HG03378 (cell line): ENCODE results near the gene EFTUD2.
"Not testable (repeated sequence)": the region's sequence is repeated elsewhere in the genome, so short reads cannot be mapped to it uniquely, and the experiment has no call there.

Source experiments
- ATAC-seq: cut with Tn5 transposase; IDR thresholded peaks from one replicate; pipeline ENCODE4 v1.9.1; 2021; ENCODE audit warnings: mild to moderate bottlenecking, moderate library complexity; ENCODE audit not compliant: unreplicated experiment

EFTUD2 gene

DNA sequence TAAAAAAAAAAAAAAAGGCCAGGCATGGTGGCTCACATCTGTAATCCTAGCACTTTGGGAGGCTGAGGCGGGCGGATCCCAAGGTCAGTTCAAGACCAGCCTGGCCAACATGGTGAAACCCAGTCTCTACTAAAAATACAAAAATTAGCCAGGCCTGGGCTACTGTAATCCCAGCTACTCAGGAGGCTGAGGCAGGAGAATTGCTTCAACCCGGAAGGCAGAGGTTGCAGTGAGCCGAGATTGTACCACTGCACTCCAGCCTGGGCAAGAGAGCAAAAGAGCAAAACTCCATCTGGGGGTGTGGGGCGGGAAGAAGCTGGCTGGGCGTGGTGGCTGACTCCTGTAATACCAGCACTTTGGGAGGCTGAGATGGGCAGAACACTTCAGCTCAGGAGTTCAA lies 80.7 kb downstream of the EFTUD2 start:
- ATAC-seq = not testable (repeated sequence)

DNA sequence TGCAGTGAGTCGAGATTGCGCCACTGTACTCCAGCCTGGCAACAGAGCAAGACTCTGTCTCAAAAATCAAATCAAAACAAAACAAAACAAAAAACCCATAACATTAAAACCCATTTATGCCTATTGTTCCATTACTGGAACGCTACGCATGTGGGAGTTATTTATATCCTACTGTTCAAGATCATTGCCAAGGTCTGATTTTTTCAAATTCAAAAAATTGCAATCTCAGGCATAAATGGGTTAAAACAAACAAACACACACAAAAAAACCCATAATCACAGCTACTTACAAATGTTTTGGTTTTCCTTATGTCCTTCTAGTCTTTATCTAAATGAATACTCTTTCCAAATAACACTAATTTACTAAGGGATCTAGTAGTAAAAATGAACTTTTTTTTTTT lies 87.0 kb downstream of the EFTUD2 start:
- no peak for ATAC-seq

DNA sequence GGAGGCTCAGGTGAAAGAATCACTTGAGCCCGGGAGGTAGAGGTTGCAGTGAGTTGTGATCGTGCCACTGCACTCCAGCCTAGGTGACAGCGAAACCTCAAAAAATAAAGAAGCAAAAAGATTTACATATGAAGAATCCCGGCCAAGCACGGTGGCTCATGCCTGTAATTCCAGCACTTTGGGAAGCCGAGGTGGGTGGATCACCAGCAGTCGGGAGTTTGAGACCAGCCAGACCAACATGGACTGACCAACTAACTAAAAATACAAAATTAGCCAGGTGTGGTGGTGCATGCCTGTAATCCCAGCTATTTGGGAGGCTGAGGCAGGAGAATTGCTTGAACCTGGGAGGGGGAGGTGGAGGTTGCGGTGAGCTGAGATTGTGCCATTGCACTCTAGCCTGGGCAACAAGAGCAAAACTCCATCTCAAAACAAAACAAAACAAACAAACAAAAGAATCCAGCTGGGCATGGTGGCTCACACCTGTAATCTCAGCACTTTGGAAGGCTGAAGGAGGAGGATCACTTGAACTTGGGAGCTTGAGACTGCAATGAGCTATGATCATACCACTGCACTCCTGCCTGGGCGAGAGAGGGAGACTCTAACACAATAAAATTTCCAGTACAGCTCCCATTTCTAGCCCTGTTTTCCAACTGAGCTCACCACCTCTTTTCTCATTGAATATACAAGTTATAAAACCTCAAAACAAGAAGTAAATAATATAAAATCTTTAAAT lies 90.4 kb downstream of the EFTUD2 start:
- ATAC-seq = not testable (repeated sequence)

DNA sequence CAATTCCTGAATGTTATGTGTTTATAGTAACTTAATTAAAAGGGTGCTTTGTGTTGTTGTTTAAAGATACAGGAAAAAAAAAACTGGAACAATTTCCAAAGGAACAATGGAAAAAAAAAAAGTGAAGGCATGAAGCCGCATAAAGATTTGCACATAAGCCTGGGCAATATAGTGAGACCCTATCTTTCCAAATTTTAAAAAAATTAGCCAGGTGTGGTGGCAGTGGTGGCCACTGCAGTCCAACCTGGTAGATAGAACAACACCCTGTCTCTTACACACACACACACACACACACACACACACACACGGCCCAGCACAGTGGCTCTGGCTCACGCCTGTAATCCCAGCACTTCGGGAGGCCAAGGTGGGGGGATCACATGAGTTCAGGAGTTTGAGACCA lies 91.1 kb downstream of the EFTUD2 start:
- ATAC-seq = no peak

DNA sequence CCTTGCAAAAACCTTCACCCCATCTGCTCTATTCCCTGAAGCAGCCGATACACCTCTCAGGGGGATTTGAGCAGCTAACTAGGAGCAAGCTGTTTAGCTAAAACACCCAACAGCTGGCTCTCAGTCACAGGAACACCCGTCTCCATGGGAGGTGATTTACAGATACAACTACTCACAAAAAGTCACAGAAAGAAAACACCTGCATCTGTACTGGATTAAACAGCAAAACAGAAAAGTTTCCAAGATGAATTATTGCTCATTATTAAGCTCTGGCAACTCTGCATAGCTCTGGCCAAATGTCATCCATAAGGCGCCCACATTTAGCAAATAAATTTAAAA lies 91.5 kb downstream of the EFTUD2 start:
- no peak for ATAC-seq

DNA sequence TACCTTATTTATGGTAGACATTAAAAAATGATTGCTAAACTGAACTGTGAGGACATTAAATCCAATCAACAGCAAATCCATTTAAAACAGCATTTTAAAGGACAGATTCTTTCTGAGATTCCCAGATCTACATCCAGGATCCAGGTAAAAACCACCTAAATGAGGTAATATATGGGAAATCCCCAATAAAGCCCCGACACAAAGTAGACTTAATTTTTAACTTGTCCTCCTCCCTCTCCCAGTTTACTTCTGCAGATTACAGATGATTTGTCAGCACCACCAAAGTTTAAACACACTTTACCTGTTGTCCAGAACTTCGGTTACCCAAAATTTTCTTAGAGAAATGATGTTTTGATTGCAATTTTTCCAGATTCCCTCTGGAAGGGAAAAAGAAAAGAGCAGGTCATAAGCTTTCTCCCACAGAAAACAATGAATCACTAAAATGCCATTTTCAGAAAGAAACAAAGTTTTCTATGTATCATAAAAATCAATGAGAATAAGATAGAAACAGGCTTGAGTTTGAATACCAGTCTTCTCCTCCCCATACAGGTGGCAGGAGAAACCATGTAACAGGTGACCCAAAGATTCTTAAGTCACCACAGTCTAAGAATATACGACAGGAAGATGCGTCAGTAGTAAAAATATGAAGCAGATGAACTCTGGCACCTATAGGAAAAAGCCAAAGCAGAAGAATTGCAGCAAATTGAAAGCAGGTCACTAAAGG lies 92.0 kb downstream of the EFTUD2 start:
- ATAC-seq = no peak

DNA sequence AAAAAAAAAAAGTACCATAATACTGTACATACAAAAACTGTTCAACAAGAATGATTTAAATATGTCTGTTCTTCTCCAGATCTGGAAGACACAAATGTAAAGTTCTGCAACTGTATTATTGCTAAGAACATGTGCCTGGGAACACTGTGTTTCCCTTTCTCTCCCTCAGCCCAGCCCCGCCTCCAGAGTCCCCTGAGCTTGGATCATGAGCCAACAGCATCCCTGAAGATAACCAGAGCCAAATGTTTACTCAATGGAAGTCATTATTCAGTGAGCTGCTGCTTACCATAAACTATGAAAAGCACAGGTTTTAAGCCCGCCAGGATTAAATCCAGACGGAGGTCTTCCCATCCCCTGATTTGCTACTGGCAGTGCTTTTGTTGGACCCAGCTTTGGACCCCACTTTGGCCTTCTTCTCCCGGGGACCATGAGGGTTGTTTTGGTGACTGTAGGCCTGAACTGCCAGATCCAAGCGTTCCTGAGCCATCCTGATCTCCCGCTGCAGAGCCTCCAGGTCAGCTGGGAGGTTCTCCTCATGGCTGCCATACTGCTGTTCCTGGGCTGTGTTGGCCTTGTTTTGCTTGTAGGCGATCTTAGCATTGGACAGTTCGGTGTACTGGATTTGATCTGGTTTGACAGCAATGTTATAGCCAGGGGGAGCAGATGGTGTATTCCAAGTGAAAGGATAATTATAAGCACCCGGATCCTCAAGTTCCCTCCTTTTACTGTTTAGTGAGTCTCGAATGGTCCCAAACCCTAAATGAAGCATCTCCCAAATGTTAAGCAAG lies 94.7 kb downstream of the EFTUD2 start:
- no peak for ATAC-seq

DNA sequence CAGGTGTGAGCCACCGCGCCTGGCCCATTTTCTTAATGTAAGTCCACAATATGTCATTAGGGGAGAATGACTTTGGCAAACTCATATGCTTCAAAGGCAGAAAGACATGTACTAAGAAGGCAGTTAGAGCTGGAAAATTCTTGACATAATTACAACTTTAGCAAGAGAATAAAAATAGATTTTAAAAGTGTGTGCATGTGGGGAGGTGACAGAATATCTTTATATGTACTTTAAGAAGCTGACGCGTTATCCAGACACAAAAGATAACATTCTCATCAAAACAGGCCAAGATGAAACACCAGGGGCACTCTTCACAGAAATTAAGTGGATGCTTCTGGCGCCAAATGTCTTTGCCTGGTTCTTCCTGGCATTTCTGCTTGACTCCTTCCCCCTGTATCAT lies 97.4 kb downstream of the EFTUD2 start:
- ATAC-seq = no peak
